ENCODE measurements around the gene TP53TG5. TPM values are rescaled to one million over a fixed set of nuclear protein-coding genes. Genes with fewer than 3 reads are reported as not detected.
"Not testable (repeated sequence)": the region's sequence is repeated elsewhere in the genome, so short reads cannot be mapped to it uniquely, and the experiment has no call there.

Gene TP53TG5
- total RNA-seq, 2 donors from 2014 or later: 0.40 to 1.0 TPM

DNA sequence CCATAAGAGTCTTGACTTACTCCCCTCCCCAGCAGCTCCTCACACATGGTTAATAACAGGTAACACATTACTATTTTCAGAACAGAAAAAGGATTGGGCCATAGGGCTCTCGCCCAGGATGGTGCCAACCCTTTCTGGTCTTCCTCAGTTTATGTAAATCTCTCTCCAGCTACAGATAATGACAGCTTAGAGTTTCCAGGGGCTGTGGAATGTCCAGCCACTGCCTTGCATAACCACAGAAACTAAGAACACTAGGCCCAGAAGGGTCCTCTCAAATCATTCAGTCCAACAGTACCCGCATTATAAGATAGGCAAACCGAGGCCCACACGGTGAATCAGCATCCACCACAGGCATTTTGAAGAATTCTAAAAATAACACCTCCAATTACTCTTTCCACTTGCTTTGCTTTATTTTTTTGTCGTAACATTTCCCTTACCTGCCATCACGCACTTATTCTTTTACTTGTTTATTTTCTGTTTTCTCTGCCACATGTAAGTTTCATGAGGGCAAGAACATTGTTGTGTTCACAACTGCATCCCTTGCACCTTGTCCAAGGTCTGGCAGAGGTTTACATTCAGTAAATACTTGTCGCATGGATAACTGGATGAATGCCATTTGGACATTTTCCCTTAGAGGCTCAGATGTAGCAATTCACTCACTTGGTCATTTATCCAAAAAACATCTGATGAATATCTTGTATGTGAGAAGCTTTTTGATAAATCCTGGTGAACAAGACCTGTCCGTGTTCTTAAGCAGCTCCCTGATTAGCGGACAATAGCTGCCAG, 23.5 kb downstream of the TP53TG5 start:
- peak overlapping the region; percentile 16 for H3K27ac ChIP-seq

DNA sequence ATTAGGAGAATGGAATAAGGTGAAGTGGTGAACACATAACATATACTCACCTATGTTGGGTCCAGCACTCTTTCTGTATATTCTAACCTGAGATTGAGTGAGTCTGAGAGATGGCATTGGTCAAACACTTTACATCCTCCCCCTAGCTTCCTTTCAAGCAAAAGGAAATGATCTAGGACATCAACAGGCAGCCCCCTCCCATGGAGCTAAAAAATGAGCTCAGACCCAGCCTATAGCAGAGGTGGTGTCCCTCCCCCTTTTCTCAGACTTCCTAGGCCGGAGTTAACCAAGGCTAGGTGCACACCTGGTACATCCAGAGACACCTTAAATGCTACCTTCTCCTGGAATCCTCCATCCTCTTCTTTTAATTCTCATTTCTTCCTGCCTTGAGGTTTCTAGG, 24.4 kb downstream of the TP53TG5 start:
- Histone ChIP-seq H3K4me3 (no peak overlapping the region), H3K9ac (ENCODE audit: low read depth in 2 of 2, low read length in 2 of 2) (no peak overlapping the region), H3K9me3 (no peaks in the 10 kb centered on the region), H3K4me1 (peaks cover 8% of the 10 kb centered on the region), H3K27ac (no peak overlapping the region), H3K27me3 (no peaks in the 10 kb centered on the region), H3K36me3 (no peaks in the 10 kb centered on the region)
- no peak for DNase-seq
- TF ChIP-seq, protein P1, sequence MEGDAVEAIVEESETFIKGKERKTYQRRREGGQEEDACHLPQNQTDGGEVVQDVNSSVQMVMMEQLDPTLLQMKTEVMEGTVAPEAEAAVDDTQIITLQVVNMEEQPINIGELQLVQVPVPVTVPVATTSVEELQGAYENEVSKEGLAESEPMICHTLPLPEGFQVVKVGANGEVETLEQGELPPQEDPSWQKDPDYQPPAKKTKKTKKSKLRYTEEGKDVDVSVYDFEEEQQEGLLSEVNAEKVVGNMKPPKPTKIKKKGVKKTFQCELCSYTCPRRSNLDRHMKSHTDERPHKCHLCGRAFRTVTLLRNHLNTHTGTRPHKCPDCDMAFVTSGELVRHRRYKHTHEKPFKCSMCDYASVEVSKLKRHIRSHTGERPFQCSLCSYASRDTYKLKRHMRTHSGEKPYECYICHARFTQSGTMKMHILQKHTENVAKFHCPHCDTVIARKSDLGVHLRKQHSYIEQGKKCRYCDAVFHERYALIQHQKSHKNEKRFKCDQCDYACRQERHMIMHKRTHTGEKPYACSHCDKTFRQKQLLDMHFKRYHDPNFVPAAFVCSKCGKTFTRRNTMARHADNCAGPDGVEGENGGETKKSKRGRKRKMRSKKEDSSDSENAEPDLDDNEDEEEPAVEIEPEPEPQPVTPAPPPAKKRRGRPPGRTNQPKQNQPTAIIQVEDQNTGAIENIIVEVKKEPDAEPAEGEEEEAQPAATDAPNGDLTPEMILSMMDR (IDR thresholded peaks at IDR 0.05): no peak
- intact Hi-C loops (cut with DNase I): no loop called here

More for the DNA sequence above, 23.5 kb downstream of the TP53TG5 start:
- TF ChIP-seq, protein P1 (IDR thresholded peaks at IDR 0.05): no peak
- Histone ChIP-seq H3K9ac (ENCODE audit: low read depth in 2 of 2, low read length in 2 of 2) (no peak overlapping the region), H3K9me3 (no peaks in the 10 kb centered on the region), H3K36me3 (no peaks in the 10 kb centered on the region), H3K27me3 (no peaks in the 10 kb centered on the region), H3K4me1 (peaks cover 8% of the 10 kb centered on the region), H3K4me3 (no peak overlapping the region)
- DNase-seq: no peak
- intact Hi-C loops (cut with DNase I): no loop called here

DNA sequence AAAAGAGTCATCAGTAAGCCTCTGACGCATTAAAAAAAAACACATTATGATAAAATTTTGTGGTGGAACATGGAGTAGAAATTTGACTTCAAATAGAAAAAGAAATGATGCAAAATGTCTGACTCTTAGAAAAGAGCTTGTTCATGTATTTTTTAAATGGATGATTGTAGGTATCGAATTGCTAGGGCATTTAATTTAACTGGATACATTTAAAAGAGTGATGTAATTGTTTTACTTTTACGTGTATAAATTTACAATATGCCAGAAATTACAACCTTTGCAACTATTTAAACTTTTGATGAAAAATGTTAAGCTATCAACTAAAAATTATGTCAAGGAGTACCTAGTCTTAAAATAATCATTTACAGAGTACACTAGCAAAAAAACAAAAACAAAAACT, 25.4 kb downstream of the TP53TG5 start:
- DNase-seq: no peak
- Histone ChIP-seq H3K4me3 (no peak overlapping the region), H3K9me3 (no peaks in the 10 kb centered on the region), H3K27ac (no peak overlapping the region), H3K9ac (ENCODE audit: low read depth in 2 of 2, low read length in 2 of 2) (no peak overlapping the region), H3K4me1 (peaks cover 9% of the 10 kb centered on the region), H3K27me3 (no peaks in the 10 kb centered on the region), H3K36me3 (no peaks in the 10 kb centered on the region)
- intact Hi-C loops (cut with DNase I): no loop called here
- TF ChIP-seq, protein P1 (IDR thresholded peaks at IDR 0.05): no peak

DNA sequence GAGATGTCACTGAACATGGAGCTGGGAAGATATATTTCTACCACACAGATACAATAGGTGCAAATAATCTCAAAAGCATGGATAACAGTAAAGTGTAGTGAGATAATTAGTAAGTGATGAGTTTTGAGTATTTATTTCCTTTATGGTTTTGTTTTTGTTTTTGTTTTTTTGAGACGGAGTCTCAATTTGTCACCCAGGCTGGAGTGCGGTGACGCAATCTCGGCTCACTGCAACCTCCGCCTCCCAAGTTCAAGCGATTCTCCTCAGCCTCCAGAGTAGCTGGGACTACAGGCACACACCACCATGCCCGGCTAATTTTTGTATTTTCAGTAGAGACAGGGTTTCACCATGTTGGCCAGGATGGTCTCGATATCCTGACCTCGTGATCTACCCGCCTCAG, 27.3 kb downstream of the TP53TG5 start:
- H3K4me3 ChIP-seq; H3K27me3 ChIP-seq; H3K27ac ChIP-seq; DNase-seq; H3K9ac ChIP-seq (ENCODE audit: low read depth in 2 of 2, low read length in 2 of 2); intact Hi-C loops (cut with DNase I); H3K4me1 ChIP-seq; H3K9me3 ChIP-seq; H3K36me3 ChIP-seq: not testable (repeated sequence)

DNA sequence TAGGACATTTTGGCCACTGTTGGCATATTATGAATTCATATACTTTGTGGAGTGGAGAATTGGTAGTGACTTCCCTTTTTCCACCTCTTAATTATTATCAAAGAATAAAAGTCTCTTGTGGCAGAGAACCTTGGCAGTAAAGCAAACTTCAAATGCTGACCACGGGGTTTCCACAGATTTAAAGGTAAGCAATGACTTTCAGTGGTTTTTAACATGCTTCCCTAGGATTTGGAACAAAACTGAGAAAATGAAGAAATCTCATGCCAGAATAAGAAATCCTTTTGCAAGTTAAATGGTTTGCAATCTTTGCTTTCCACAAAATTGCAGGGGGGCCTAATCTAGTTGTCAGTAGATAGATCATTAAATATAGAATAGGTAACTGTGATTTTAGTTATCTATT, 27.9 kb downstream of the TP53TG5 start:
- H3K27ac ChIP-seq: no peak overlapping the region
- H3K4me1 ChIP-seq: peaks cover 3% of the 10 kb centered on the region
- no peak for DNase-seq
- no peaks in the 10 kb centered on the region for H3K36me3 ChIP-seq
- H3K4me3 ChIP-seq: no peak overlapping the region
- no peaks in the 10 kb centered on the region for H3K27me3 ChIP-seq
- H3K9ac ChIP-seq (ENCODE audit: low read depth in 2 of 2, low read length in 2 of 2): no peak overlapping the region
- intact Hi-C loops (cut with DNase I): no loop called here
- TF ChIP-seq, protein P1 (IDR thresholded peaks at IDR 0.05): no peak
- H3K9me3 ChIP-seq: no peaks in the 10 kb centered on the region

All from colonic mucosa (tissue), 4 donors.